ENCODE data around the gene LCTL. TPM values are rescaled to one million over a fixed set of nuclear protein-coding genes. Genes with fewer than 3 reads are reported as not detected.

Gene LCTL
- total RNA-seq, 6 experiments from 2014 or later, result 0.12 to 0.76 (median 0.74) TPM

GRCh38 chr15:66545255-66545654 is 20.5 kb downstream of the LCTL start:
- Mint-ChIP-seq H3K9me3 (no peaks in the 10 kb centered on the region), H3K27me3 (ENCODE audit: insufficient read depth) (no peaks in the 10 kb centered on the region), H3K4me1 (ENCODE audit: low read depth) (no peaks in the 10 kb centered on the region), H3K4me3 (no peak overlapping the region), H3K27ac (no peak overlapping the region), H3K36me3 (ENCODE audit: low read depth) (peaks cover 8% of the 10 kb centered on the region)
- no peak for TF ChIP-seq CTCF (IDR thresholded peaks at IDR 0.05)
- no peak for DNase-seq

GRCh38 chr15:66542896-66543295 is 22.9 kb downstream of the LCTL start:
- TF ChIP-seq CTCF (IDR thresholded peaks at IDR 0.05), result no peak
- no peak for DNase-seq
- Mint-ChIP-seq H3K36me3 (ENCODE audit: low read depth) (peaks cover 22% of the 10 kb centered on the region), H3K4me3 (no peak overlapping the region), H3K4me1 (ENCODE audit: low read depth) (no peaks in the 10 kb centered on the region), H3K27ac (no peak overlapping the region), H3K9me3 (no peaks in the 10 kb centered on the region), H3K27me3 (ENCODE audit: insufficient read depth) (no peaks in the 10 kb centered on the region)

DNA sequence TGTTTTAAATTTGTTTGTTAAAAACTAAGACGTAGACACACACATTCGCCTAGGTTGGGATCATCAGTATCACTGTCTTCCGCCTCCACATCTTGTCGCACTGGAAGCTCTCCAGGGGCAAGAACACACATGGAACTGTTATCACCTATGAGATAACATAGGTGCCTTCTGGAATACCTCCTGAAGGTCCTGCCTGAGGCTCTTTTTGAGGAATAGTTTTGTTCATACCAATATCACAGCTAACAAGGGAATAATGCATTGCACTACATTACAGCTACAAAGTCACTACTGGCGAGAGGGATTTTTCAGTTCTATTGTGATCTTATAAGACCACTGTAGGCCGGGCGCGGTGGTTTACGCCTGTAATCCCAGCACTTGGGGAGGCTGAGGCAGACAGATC is 30.7 kb downstream of the LCTL start:
- H3K9me3 Mint-ChIP-seq, result no peaks in the 10 kb centered on the region
- H3K36me3 Mint-ChIP-seq (ENCODE audit: low read depth), result peaks cover 21% of the 10 kb centered on the region
- no peak for TF ChIP-seq CTCF (IDR thresholded peaks at IDR 0.05)
- H3K27me3 Mint-ChIP-seq (ENCODE audit: insufficient read depth), result no peaks in the 10 kb centered on the region
- no peaks in the 10 kb centered on the region for H3K4me1 Mint-ChIP-seq (ENCODE audit: low read depth)
- DNase-seq, result no peak
- H3K27ac Mint-ChIP-seq, result no peak overlapping the region
- no peak overlapping the region for H3K4me3 Mint-ChIP-seq

DNA sequence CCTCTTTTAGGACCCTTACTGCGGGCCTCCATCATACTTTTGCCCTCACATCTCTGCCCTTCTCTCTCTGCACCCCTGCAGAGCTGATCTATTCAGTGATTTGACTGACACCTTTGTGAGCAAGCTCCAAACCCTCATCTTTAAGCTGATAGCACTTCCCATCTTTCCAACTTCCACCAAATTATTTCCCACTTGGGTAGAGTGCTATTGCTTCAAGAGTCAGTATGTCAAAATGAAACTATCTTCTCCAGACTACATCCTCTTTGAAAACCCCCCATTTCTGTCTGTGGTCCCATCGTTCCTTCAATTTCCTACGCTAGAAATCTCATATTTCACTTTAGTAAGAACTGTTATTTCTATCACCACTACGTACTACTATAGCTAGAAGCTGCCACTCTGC is 41.0 kb downstream of the LCTL start:
- Mint-ChIP-seq H3K27ac (no peak overlapping the region), H3K36me3 (ENCODE audit: low read depth) (peaks cover 29% of the 10 kb centered on the region), H3K4me1 (ENCODE audit: low read depth) (0 out of 2 replicates have a peak, but pooled peaks cover 5% of the 10 kb centered on the region), H3K9me3 (no peaks in the 10 kb centered on the region), H3K4me3 (no peak overlapping the region), H3K27me3 (ENCODE audit: insufficient read depth) (no peaks in the 10 kb centered on the region; the same call in 1 of the 2 replicates)
- no peak for DNase-seq
- TF ChIP-seq CTCF (IDR thresholded peaks at IDR 0.05), result no peak

DNA sequence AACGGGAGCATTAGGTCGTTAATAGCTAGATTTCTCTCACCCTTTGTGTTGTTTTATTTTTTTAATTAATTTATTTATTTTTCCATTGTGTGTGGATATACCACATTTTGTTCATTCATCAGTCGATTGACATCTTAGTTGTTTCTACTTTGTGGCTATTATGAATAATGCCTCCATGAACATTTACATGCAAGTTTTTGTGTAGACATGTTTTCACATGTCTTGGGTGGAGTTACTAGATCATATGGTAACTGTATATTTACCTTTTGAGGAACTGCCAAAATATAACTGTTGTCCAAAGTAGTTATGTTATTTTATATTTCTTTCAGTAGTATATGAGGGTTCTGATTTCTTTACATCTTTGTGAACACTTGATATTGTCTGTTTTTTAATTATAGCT is 41.9 kb downstream of the LCTL start:
- Mint-ChIP-seq H3K4me1 (ENCODE audit: low read depth) (0 out of 2 replicates have a peak, but pooled peaks cover 5% of the 10 kb centered on the region), H3K36me3 (ENCODE audit: low read depth) (peaks cover 22% of the 10 kb centered on the region), H3K27me3 (ENCODE audit: insufficient read depth) (no peaks in the 10 kb centered on the region; the same call in 1 of the 2 replicates), H3K9me3 (no peaks in the 10 kb centered on the region), H3K4me3 (no peak overlapping the region), H3K27ac (no peak overlapping the region)
- no peak for DNase-seq
- no peak for TF ChIP-seq CTCF (IDR thresholded peaks at IDR 0.05)

- peaks cover 2% of the 10 kb centered on the region; the same call in 1 of the 2 replicates for H3K27me3 Mint-ChIP-seq (ENCODE audit: insufficient read depth)
- no peak overlapping the region for H3K4me3 Mint-ChIP-seq
- TF ChIP-seq CTCF (IDR thresholded peaks at IDR 0.05), result no peak
- peaks cover 24% of the 10 kb centered on the region for H3K4me1 Mint-ChIP-seq (ENCODE audit: low read depth)
- H3K9me3 Mint-ChIP-seq, result no peaks in the 10 kb centered on the region
- peak overlapping the region; percentile 36 for H3K27ac Mint-ChIP-seq
- no peak for DNase-seq
- peaks cover 19% of the 10 kb centered on the region for H3K36me3 Mint-ChIP-seq (ENCODE audit: low read depth)
These were observed 49.9 kb downstream of the LCTL start for GRCh38 chr15:66515901-66516322.
